OCI-LY1 (cell line): ENCODE measurements around the gene SCAF11.

Experiments used
- CTCF ChIP-seq: fragments of 200-600 bp; sonication (generic), shearing (Covaris generic); IDR thresholded peaks from 2 replicates; pipeline ENCODE4 v1.5.1; 2017; ENCODE audit warnings: mild to moderate bottlenecking, antibody characterized with exemption, low read length, moderate library complexity, mixed read lengths
- EZH2 ChIP-seq: fragments of 200-600 bp; sonication (generic), shearing (Covaris generic); IDR thresholded peaks from 2 replicates; pipeline ENCODE4 v1.8.0; 2017; ENCODE audit warnings: borderline replicate concordance, mixed run types, mild to moderate bottlenecking, antibody characterized with exemption, low read length, moderate library complexity, mixed read lengths

- TF ChIP-seq CTCF, result no peak
- TF ChIP-seq EZH2, result no peak
These were observed 75.0 kb downstream of the SCAF11 start for GRCh38 chr12:45915405-45915804.
